Testis (tissue), 2 donors: ENCODE data around the gene AHCY.

Experiments used
- POLR2A ChIP-seq: fragments of 450-650 bp; IDR thresholded peaks from one replicate; pipeline ENCODE4 v1.6.1; 2017; ENCODE audit warnings: antibody characterized with exemption, mild to moderate bottlenecking, moderate library complexity
- TF ChIP-seq, protein P1 (sequence below), 3 experiments: fragments of 450-650 bp in 2 of 3; fragments of 200-600 bp in 1 of 3; sonication (generic) in 1 of 3; IDR thresholded peaks; one replicate each; pipeline ENCODE4 v1.5.1; 2016 to 2019; ENCODE audit warnings: antibody characterized with exemption in 3 of 3, mild to moderate bottlenecking in 2 of 3, moderate library complexity in 1 of 3

DNA sequence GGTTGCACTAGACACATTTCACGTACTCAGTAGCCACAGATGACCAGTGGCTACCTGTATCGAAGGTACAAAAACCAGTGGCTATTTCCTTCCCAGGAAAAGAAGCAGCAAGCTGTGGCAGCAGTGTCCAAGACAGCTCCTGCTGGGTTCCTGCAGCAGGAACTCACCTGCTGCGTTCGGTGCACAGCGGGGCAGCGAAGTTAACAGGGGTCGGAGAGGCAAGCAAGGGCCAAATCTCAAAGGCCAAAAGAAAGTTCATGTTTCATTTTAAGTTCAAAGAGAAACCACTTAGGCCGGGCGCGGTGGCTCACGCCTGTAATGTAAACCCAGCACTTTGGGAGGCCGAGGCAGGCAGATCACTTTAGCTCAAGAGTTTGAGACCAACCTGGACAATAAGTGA lies 35.0 kb downstream of the AHCY start:
- TF ChIP-seq, protein P1, sequence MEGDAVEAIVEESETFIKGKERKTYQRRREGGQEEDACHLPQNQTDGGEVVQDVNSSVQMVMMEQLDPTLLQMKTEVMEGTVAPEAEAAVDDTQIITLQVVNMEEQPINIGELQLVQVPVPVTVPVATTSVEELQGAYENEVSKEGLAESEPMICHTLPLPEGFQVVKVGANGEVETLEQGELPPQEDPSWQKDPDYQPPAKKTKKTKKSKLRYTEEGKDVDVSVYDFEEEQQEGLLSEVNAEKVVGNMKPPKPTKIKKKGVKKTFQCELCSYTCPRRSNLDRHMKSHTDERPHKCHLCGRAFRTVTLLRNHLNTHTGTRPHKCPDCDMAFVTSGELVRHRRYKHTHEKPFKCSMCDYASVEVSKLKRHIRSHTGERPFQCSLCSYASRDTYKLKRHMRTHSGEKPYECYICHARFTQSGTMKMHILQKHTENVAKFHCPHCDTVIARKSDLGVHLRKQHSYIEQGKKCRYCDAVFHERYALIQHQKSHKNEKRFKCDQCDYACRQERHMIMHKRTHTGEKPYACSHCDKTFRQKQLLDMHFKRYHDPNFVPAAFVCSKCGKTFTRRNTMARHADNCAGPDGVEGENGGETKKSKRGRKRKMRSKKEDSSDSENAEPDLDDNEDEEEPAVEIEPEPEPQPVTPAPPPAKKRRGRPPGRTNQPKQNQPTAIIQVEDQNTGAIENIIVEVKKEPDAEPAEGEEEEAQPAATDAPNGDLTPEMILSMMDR (IDR thresholded peaks at IDR 0.05) = no peak
- TF ChIP-seq POLR2A = no peak
